Measurements from ENCODE around the gene LCE1B. TPM values are rescaled to one million over a fixed set of nuclear protein-coding genes. Genes with fewer than 3 reads are reported as not detected.

LCE1B gene
- total RNA-seq, 1 experiment from 2014 or later = not detected

GRCh38 chr1:152842556-152842955 lies 30.8 kb downstream of the LCE1B start, which contains the start of gene LCE6A:
LCE6A (plus strand) TSS chr1:152842856; CDS start chr1:152843521, 665 bp downstream.
- CTCF ChIA-PET = no interaction called here
- no peak within 1 kb of the TSS for H3K4me3 ChIP-seq (replicated peaks in 1 of 2; ENCODE audit: low read depth in 1 of 2, low read length in 2 of 2)
- H3K36me3 ChIP-seq (ENCODE audit: control insufficient read depth in 1 of 2, insufficient read depth in 2 of 2, low read length in 2 of 2) = no peaks in the 10 kb centered on the region
- RAD21 ChIA-PET (ENCODE audit: low non-redundant PET in 1 of 2, low total read pairs in 2 of 2, uncharacterized antibody in 2 of 2, unreplicated experiment in 2 of 2) = no interaction called here
- DNase-seq (ENCODE audit: low read depth, low spot score) = no peak
- no TSS peak for BruUV-seq (replicated peaks)
- POLR2A ChIA-PET = no interaction called here
- no peak within 1 kb of the TSS for H3K4me2 ChIP-seq (ENCODE audit: low read length)
- TF ChIP-seq SIN3A (IDR thresholded peaks at IDR 0.05; ENCODE audit: low read depth) (no peak), ELF1 (IDR thresholded peaks at IDR 0.05; ENCODE audit: borderline replicate concordance, low read depth) (no peak), SP1 (IDR thresholded peaks at IDR 0.05; ENCODE audit: low read depth) (no peak), TCF7L2 (IDR thresholded peaks at IDR 0.05; ENCODE audit: borderline replicate concordance, extremely low read depth, insufficient read depth, insufficient read length) (no peak), CTCF (IDR thresholded peaks at IDR 0.05 in 2 of 3, conservative IDR thresholded peaks at IDR 0.05 in 1 of 3; ENCODE audit: borderline replicate concordance in 1 of 3, insufficient read depth in 1 of 3, low read depth in 2 of 3, low read length in 2 of 3) (no peak), ZBTB33 (IDR thresholded peaks at IDR 0.05; ENCODE audit: extremely low read depth, insufficient replicate concordance, low read length) (no peak), POLR2AphosphoS5 (IDR thresholded peaks at IDR 0.05; ENCODE audit: low read depth, low read length) (no peak), CBX3 (IDR thresholded peaks at IDR 0.05; ENCODE audit: low read depth) (no peak)
- no peak within 1 kb of the TSS for H2AFZ ChIP-seq (ENCODE audit: low read depth, low read length, poor library complexity, severe bottlenecking)
- H3K9me2 ChIP-seq (ENCODE audit: insufficient read depth) = no peaks in the 10 kb centered on the region
- H3K4me1 ChIP-seq (ENCODE audit: control insufficient read depth in 1 of 2, insufficient read depth in 2 of 2, low read length in 2 of 2) = no peaks in the 10 kb centered on the region
- no peaks in the 10 kb centered on the region for H3K9me3 ChIP-seq (ENCODE audit: control insufficient read depth in 1 of 2, insufficient read depth in 1 of 2, low read depth in 1 of 2, low read length in 2 of 2)
- no peak for ATAC-seq
- H4K20me1 ChIP-seq (ENCODE audit: insufficient read depth) = no peaks in the 10 kb centered on the region
- H3K27ac ChIP-seq (ENCODE audit: low read depth, low read length) = no peak within 1 kb of the TSS
- no peaks in the 10 kb centered on the region for H3K79me2 ChIP-seq (ENCODE audit: insufficient read depth, low read length)
- no peak within 1 kb of the TSS for H3K9ac ChIP-seq (ENCODE audit: low read length)
- intact Hi-C loops (cut with micrococcal nuclease) = no loop called here
- H3K27me3 ChIP-seq (ENCODE audit: insufficient read depth, low read length) = peaks cover 36% of the 10 kb centered on the region

Data from HCT116 (cell line).